HEK293 (cell line): ENCODE data around the gene ZDHHC3.

Experiments
- CTCF ChIA-PET: fragments of 350-600 bp; formaldehyde crosslinking; extraction: SDS; loops from one replicate; lab custom pipeline; 2021; ENCODE audit warnings: antibody characterized with exemption; lab: Yijun Ruan, JAX
- POLR2A ChIA-PET: fragments of 300-600 bp; formaldehyde crosslinking; extraction: SDS; loops from one replicate; lab custom pipeline; 2020; ENCODE audit warnings: antibody characterized with exemption, inconsistent platforms; lab: Yijun Ruan, JAX
- H3K27ac ChIP-seq: fragments of 200-500 bp; sonication (Bioruptor generic); 2 replicates; pipeline ENCODE4 v1.5.1; 2014; ENCODE audit warnings: low read depth, low read length, control low read depth, inconsistent platforms; ENCODE audit errors: extremely low read depth
- H3K36me3 ChIP-seq, 2 experiments: fragments of 200-500 bp in 1 of 2; sonication (Bioruptor generic) in 1 of 2; 1 replicate in 1 of 2; 2 replicates in 1 of 2; pipeline ENCODE4 v1.5.1; 2014 to 2017; ENCODE audit warnings: inconsistent platforms in 2 of 2, low read length in 2 of 2; ENCODE audit not compliant: control insufficient read depth in 2 of 2, insufficient read depth in 1 of 2
- H3K4me1 ChIP-seq: fragments of 200-500 bp; sonication (Bioruptor generic); 2 replicates; pipeline ENCODE4 v1.5.1; 2014; ENCODE audit warnings: mild to moderate bottlenecking, low read length, inconsistent platforms; ENCODE audit not compliant: control insufficient read depth, insufficient read depth
- H3K4me3 ChIP-seq: 2 replicates; pipeline ENCODE4 v1.5.1; 2011; ENCODE audit warnings: low read depth, mild to moderate bottlenecking, control low read depth, low read length, moderate library complexity
- H3K9me3 ChIP-seq: fragments of 200-500 bp; sonication (Bioruptor generic); 2 replicates; pipeline ENCODE4 v1.5.1; 2014; ENCODE audit warnings: low read depth, low read length, inconsistent platforms; ENCODE audit not compliant: control insufficient read depth, insufficient read depth
- BCL11B ChIP-seq: fragments of 450-650 bp; formaldehyde crosslinking; IDR thresholded peaks from 2 replicates; pipeline ENCODE4 v1.5.1; 2016; ENCODE audit warnings: low read depth, missing biosample characterization, missing genetic modification characterization
- MYNN ChIP-seq: fragments of 450-650 bp; formaldehyde crosslinking; IDR thresholded peaks from 2 replicates; pipeline ENCODE4 v1.5.1; 2016; ENCODE audit warnings: missing biosample characterization, missing genetic modification characterization, borderline replicate concordance
- PRDM1 ChIP-seq: fragments of 450-650 bp; formaldehyde crosslinking; IDR thresholded peaks from 2 replicates; pipeline ENCODE4; 2016; ENCODE audit warnings: missing biosample characterization, missing genetic modification characterization
- PRDM6 ChIP-seq: fragments of 450-650 bp; formaldehyde crosslinking; IDR thresholded peaks from 2 replicates; pipeline ENCODE4 v1.5.1; 2017; ENCODE audit warnings: missing biosample characterization, missing genetic modification characterization
- WT1 ChIP-seq: fragments of 450-650 bp; formaldehyde crosslinking; IDR thresholded peaks from 2 replicates; pipeline ENCODE4 v1.5.1; 2016; ENCODE audit warnings: missing biosample characterization, missing genetic modification characterization
- YY1 ChIP-seq: fragments of 450-650 bp; formaldehyde crosslinking; IDR thresholded peaks from 2 replicates; pipeline ENCODE4 v1.5.1; 2018; ENCODE audit warnings: missing biosample characterization, missing genetic modification characterization
- YY2 ChIP-seq: fragments of 450-650 bp; formaldehyde crosslinking; IDR thresholded peaks from 2 replicates; pipeline ENCODE4 v1.5.1; 2016; ENCODE audit warnings: missing biosample characterization, missing genetic modification characterization
- ZBTB17 ChIP-seq: fragments of 450-650 bp; formaldehyde crosslinking; IDR thresholded peaks from 2 replicates; pipeline ENCODE4 v1.5.1; 2016; ENCODE audit warnings: missing biosample characterization, missing genetic modification characterization
- ZBTB20 ChIP-seq: fragments of 450-650 bp; formaldehyde crosslinking; IDR thresholded peaks from 2 replicates; pipeline ENCODE4 v1.5.1; 2016; ENCODE audit warnings: missing biosample characterization, missing genetic modification characterization
- ZBTB48 ChIP-seq: fragments of 450-650 bp; formaldehyde crosslinking; IDR thresholded peaks from 2 replicates; pipeline ENCODE4 v1.5.1; 2016; ENCODE audit warnings: missing biosample characterization, missing genetic modification characterization
- ZBTB6 ChIP-seq: fragments of 450-650 bp; formaldehyde crosslinking; IDR thresholded peaks from 2 replicates; pipeline ENCODE4 v1.5.1; 2017; ENCODE audit warnings: missing biosample characterization, missing genetic modification characterization
- ZEB2 ChIP-seq: fragments of 450-650 bp; formaldehyde crosslinking; IDR thresholded peaks from 2 replicates; pipeline ENCODE4 v1.5.1; 2016; ENCODE audit warnings: missing biosample characterization, missing genetic modification characterization
- ZNF169 ChIP-seq: fragments of 450-650 bp; formaldehyde crosslinking; IDR thresholded peaks from 2 replicates; pipeline ENCODE4 v1.5.1; 2016; ENCODE audit warnings: missing biosample characterization, missing genetic modification characterization
- ZNF211 ChIP-seq: fragments of 450-650 bp; formaldehyde crosslinking; IDR thresholded peaks from 2 replicates; pipeline ENCODE4 v1.5.1; 2016; ENCODE audit warnings: low read depth, missing biosample characterization, missing genetic modification characterization
- ZNF214 ChIP-seq: fragments of 450-650 bp; formaldehyde crosslinking; IDR thresholded peaks from 2 replicates; pipeline ENCODE4 v1.5.1; 2017; ENCODE audit warnings: missing biosample characterization, mild to moderate bottlenecking, missing genetic modification characterization, borderline replicate concordance
- ZNF26 ChIP-seq: fragments of 450-650 bp; formaldehyde crosslinking; IDR thresholded peaks from 2 replicates; pipeline ENCODE4 v1.5.1; 2016; ENCODE audit warnings: missing biosample characterization, missing genetic modification characterization
- ZNF266 ChIP-seq: fragments of 450-650 bp; formaldehyde crosslinking; IDR thresholded peaks from 2 replicates; pipeline ENCODE4 v1.5.1; 2016; ENCODE audit warnings: missing biosample characterization, missing genetic modification characterization, low read depth
- ZNF341 ChIP-seq: fragments of 450-650 bp; formaldehyde crosslinking; IDR thresholded peaks from 2 replicates; pipeline ENCODE4; 2016; ENCODE audit warnings: low read depth, missing biosample characterization, missing genetic modification characterization
- ZNF404 ChIP-seq: fragments of 450-650 bp; formaldehyde crosslinking; IDR thresholded peaks from 2 replicates; pipeline ENCODE4 v1.5.1; 2017; ENCODE audit warnings: missing biosample characterization, missing genetic modification characterization
- ZNF548 ChIP-seq: fragments of 450-650 bp; formaldehyde crosslinking; IDR thresholded peaks from 2 replicates; pipeline ENCODE4 v1.5.1; 2016; ENCODE audit warnings: missing biosample characterization, missing genetic modification characterization
- ZNF555 ChIP-seq: fragments of 450-650 bp; formaldehyde crosslinking; conservative IDR thresholded peaks from 2 replicates; pipeline ENCODE4 v1.5.1; 2017; ENCODE audit warnings: missing biosample characterization, mild to moderate bottlenecking, missing genetic modification characterization, inconsistent platforms
- ZNF600 ChIP-seq: fragments of 450-650 bp; formaldehyde crosslinking; IDR thresholded peaks from 2 replicates; pipeline ENCODE4 v1.5.1; 2016; ENCODE audit warnings: missing biosample characterization, missing genetic modification characterization
- ZNF658 ChIP-seq: fragments of 450-650 bp; formaldehyde crosslinking; IDR thresholded peaks from 2 replicates; pipeline ENCODE4; 2016; ENCODE audit warnings: missing biosample characterization, missing genetic modification characterization
- ZNF777 ChIP-seq: fragments of 450-650 bp; formaldehyde crosslinking; IDR thresholded peaks from 2 replicates; pipeline ENCODE4 v1.5.1; 2017; ENCODE audit warnings: missing biosample characterization, missing genetic modification characterization, borderline replicate concordance
- ZSCAN23 ChIP-seq: fragments of 450-650 bp; formaldehyde crosslinking; IDR thresholded peaks from 2 replicates; pipeline ENCODE4 v1.5.1; 2016; ENCODE audit warnings: missing biosample characterization, missing genetic modification characterization
- ZXDB ChIP-seq: fragments of 450-650 bp; formaldehyde crosslinking; IDR thresholded peaks from 2 replicates; pipeline ENCODE4 v1.5.1; 2016; ENCODE audit warnings: missing biosample characterization, missing genetic modification characterization

The ZDHHC3 gene

GRCh38 chr3:44924457-44925084, 51.4 kb downstream of the ZDHHC3 start:
- peaks cover 0 to 63% of the 10 kb centered on the region in 2 experiments; a peak in 2 of 3 replicates for H3K36me3 ChIP-seq
- TF ChIP-seq WT1 (tag by site-specific recombination) (no peak), PRDM1 (no peak), ZNF341 (tag by site-specific recombination) (no peak), ZNF214 (tag by site-specific recombination) (no peak), ZNF600 (no peak), ZBTB20 (tag by site-specific recombination) (no peak), ZSCAN23 (tag by site-specific recombination) (no peak), ZNF777 (tag by site-specific recombination) (no peak), ZBTB48 (tag by site-specific recombination) (no peak)
- POLR2A ChIA-PET: no interaction called here
- no peak overlapping the region for H3K27ac ChIP-seq
- no peak overlapping the region for H3K4me3 ChIP-seq
- H3K9me3 ChIP-seq: no peaks in the 10 kb centered on the region
- no peaks in the 10 kb centered on the region for H3K4me1 ChIP-seq
- CTCF ChIA-PET: interaction anchor here (0.5 to 2.6 kb wide), 2 partner anchors 10 to 153 kb away, joined by 3 to 12 read pairs; no protein-coding TSS in a partner anchor

GRCh38 chr3:44923632-44924456, 52.1 kb downstream of the ZDHHC3 start:
- H3K36me3 ChIP-seq: peaks cover 0 to 56% of the 10 kb centered on the region in 2 experiments; a peak in 2 of 3 replicates
- CTCF ChIA-PET: interaction anchor here (0.5 to 2.6 kb wide), 2 partner anchors 9 to 152 kb away, joined by 3 to 12 read pairs; no protein-coding TSS in a partner anchor

More at GRCh38 chr3:44923632-44924456, 52.1 kb downstream of the ZDHHC3 start:
- no peak overlapping the region for H3K27ac ChIP-seq
- TF ChIP-seq YY1 (no peak), ZNF658 (tag by site-specific recombination) (no peak), PRDM6 (no peak), MYNN (tag by site-specific recombination) (no peak), BCL11B (tag by site-specific recombination) (no peak), ZNF548 (no peak), ZEB2 (tag by site-specific recombination) (no peak), ZBTB6 (tag by site-specific recombination) (no peak), ZNF404 (tag by site-specific recombination) (no peak), ZNF211 (tag by site-specific recombination) (no peak), ZNF266 (tag by site-specific recombination) (no peak), ZNF555 (tag by site-specific recombination) (no peak), ZBTB17 (tag by site-specific recombination) (no peak), ZNF26 (no peak), YY2 (no peak), ZNF169 (tag by site-specific recombination) (no peak), PRDM1 (no peak), ZXDB (tag by site-specific recombination) (no peak)
- H3K4me1 ChIP-seq: no peaks in the 10 kb centered on the region
- POLR2A ChIA-PET: no interaction called here
- H3K4me3 ChIP-seq: no peak overlapping the region
- H3K9me3 ChIP-seq: no peaks in the 10 kb centered on the region
